ENCODE data around the gene RASSF1.
"Not testable (repeated sequence)": the region's sequence is repeated elsewhere in the genome, so short reads cannot be mapped to it uniquely, and the experiment has no call there.

Gene RASSF1

GRCh38 chr3:50284121-50284520, 56.5 kb downstream of the RASSF1 start:
- DNase-seq (ENCODE audit: low spot score), result not testable (repeated sequence)

Data from kidney tubule cell (primary cell).